Stimulated activated CD4-positive, alpha-beta T cell treated with anti-CD3 and anti-CD28 coated beads, Interleukin-1b, Interleukin-23, amount 100 ng/mL, for 24 hours (primary cell): Measurements from ENCODE around the gene EPS15.
"Not testable (repeated sequence)": the region's sequence is repeated elsewhere in the genome, so short reads cannot be mapped to it uniquely, and the experiment has no call there.

Source experiments
- DNase-seq, 4 experiments: peaks; one replicate each; pipeline ENCODE4 v3.0.0-alpha.2; 2020; ENCODE audit warnings: low read depth in 4 of 4, low spot score in 1 of 4

Gene EPS15

GRCh38 chr1:51473331-51474115, 45.5 kb downstream of the EPS15 start:
- DNase-seq = no peak

GRCh38 chr1:51472359-51472758, 46.7 kb downstream of the EPS15 start:
- DNase-seq = no peak

- no peak for DNase-seq
Measured at GRCh38 chr1:51469518-51469917, 49.5 kb downstream of the EPS15 start.

GRCh38 chr1:51464828-51465227, 54.2 kb downstream of the EPS15 start:
- no peak for DNase-seq

- no peak for DNase-seq
Measured at GRCh38 chr1:51463561-51463960, 55.5 kb downstream of the EPS15 start.

GRCh38 chr1:51462289-51462688, 56.8 kb downstream of the EPS15 start:
- not testable (repeated sequence) for DNase-seq

- no peak for DNase-seq
Measured at GRCh38 chr1:51454554-51454953, 64.5 kb downstream of the EPS15 start.

GRCh38 chr1:51453010-51453409, 66.1 kb downstream of the EPS15 start:
- DNase-seq = no peak

- not testable (repeated sequence) for DNase-seq
Measured at GRCh38 chr1:51448844-51449454, 70.1 kb downstream of the EPS15 start.

GRCh38 chr1:51445351-51446090, 73.5 kb downstream of the EPS15 start:
- DNase-seq = no peak

GRCh38 chr1:51444534-51445192, 74.4 kb downstream of the EPS15 start:
- DNase-seq = no peak

GRCh38 chr1:51444096-51444495, 75.0 kb downstream of the EPS15 start:
- DNase-seq = no peak

- no peak for DNase-seq
Measured at GRCh38 chr1:51443555-51443954, 75.5 kb downstream of the EPS15 start.

GRCh38 chr1:51442616-51443015, 76.5 kb downstream of the EPS15 start:
- DNase-seq = no peak

GRCh38 chr1:51442198-51442597, 76.9 kb downstream of the EPS15 start:
- DNase-seq = no peak

GRCh38 chr1:51439895-51440294, 79.2 kb downstream of the EPS15 start:
- DNase-seq = no peak

GRCh38 chr1:51439053-51439452, 80.0 kb downstream of the EPS15 start:
- DNase-seq = no peak

GRCh38 chr1:51437391-51437790, 81.7 kb downstream of the EPS15 start:
- not testable (repeated sequence) for DNase-seq

- no peak for DNase-seq
Measured at GRCh38 chr1:51435878-51436277, 83.2 kb downstream of the EPS15 start.

GRCh38 chr1:51433972-51434510, 85.0 kb downstream of the EPS15 start:
- no peak for DNase-seq

GRCh38 chr1:51433269-51433971, 85.6 kb downstream of the EPS15 start:
- DNase-seq = no peak
